GM12878 (cell line): Measurements from ENCODE around the gene SMIM1. TPM values are rescaled to one million over a fixed set of nuclear protein-coding genes. Genes with fewer than 3 reads are reported as not detected.

Experiments
- GABPA ChIP-seq: IDR thresholded peaks from 2 replicates; pipeline ENCODE4 v1.6.1; 2014; ENCODE audit warnings: antibody characterized with exemption, low read depth, mild to moderate bottlenecking, inconsistent platforms
- IRF5 ChIP-seq: fragments of 450-650 bp; IDR thresholded peaks from 2 replicates; pipeline ENCODE4 v1.6.1; 2017; ENCODE audit warnings: borderline replicate concordance
- NKRF ChIP-seq: fragments of 450-650 bp; conservative IDR thresholded peaks from 2 replicates; pipeline ENCODE4 v1.6.1; 2017; ENCODE audit warnings: mild to moderate bottlenecking, moderate library complexity
- NR2C1 ChIP-seq: fragments of 450-650 bp; IDR thresholded peaks from 2 replicates; pipeline ENCODE4 v1.6.1; 2017; ENCODE audit warnings: antibody characterized with exemption, mild to moderate bottlenecking, moderate library complexity
- NR2F1 ChIP-seq: fragments of 450-650 bp; conservative IDR thresholded peaks from 2 replicates; pipeline ENCODE4 v1.6.1; 2017; ENCODE audit warnings: mild to moderate bottlenecking
- POLR2AphosphoS2 ChIP-seq: IDR thresholded peaks from 2 replicates; pipeline ENCODE4 v1.6.1; 2011; ENCODE audit warnings: low read depth, mild to moderate bottlenecking, low read length, improper control_type of control experiment, moderate library complexity
- RUNX3 ChIP-seq: IDR thresholded peaks from 2 replicates; pipeline ENCODE4 v1.6.1; 2012; ENCODE audit warnings: low read length, inconsistent platforms
- SPI1 ChIP-seq: IDR thresholded peaks from 2 replicates; pipeline ENCODE4 v1.6.1; 2011; ENCODE audit warnings: low read depth, mild to moderate bottlenecking, low read length, moderate library complexity, borderline replicate concordance; ENCODE audit not compliant: insufficient read depth
- polyA plus RNA-seq, 11 experiments: library from polyadenylated mRNA; depleted of rRNA in 4 of 11; unstranded in 6 of 11; stranded (reverse) in 5 of 11; fragments of >200 nt; fragmentation: Nextera tagmentation in 4 of 11; fragmentation: Illumina TruSeq in 1 of 11; extraction: Ambion mirVana in 4 of 11; extraction: Trizol in 1 of 11; gene quantifications; 1 replicate in 1 of 11; 2 replicates in 10 of 11; pipeline versions ENCODE4 v1.2.1 to v1.2.3, GENCODE V29; 2011 to 2016; ENCODE audit warnings: inconsistent platforms in 2 of 11, missing spikeins in 2 of 11, low read depth in 1 of 11
- total RNA-seq, 4 experiments: library from RNA; depleted of rRNA in 3 of 4; stranded (reverse); fragments of >200 nt in 3 of 4; fragmentation: Illumina TruSeq in 1 of 4; extraction: Trizol in 1 of 4; gene quantifications; 2 replicates each; pipeline versions ENCODE4 v1.2.1 to v1.2.3, GENCODE V29; 2013 to 2021
- TF ChIP-seq, protein P1 (sequence below): IDR thresholded peaks from 2 replicates; pipeline ENCODE4 v1.6.1; 2012; ENCODE audit warnings: low read depth, low read length, improper control_type of control experiment
- TF ChIP-seq, protein P2 (sequence below): fragments of 450-650 bp; IDR thresholded peaks from 2 replicates; pipeline ENCODE4 v1.6.1; 2016; ENCODE audit warnings: mild to moderate bottlenecking
- TF ChIP-seq, protein P3 (sequence below): IDR thresholded peaks from 2 replicates; pipeline ENCODE4 v1.6.1; 2012; ENCODE audit warnings: low read depth, low read length, improper control_type of control experiment

The SMIM1 gene
- total and polyA plus RNA-seq, 10 of the 15 experiments (the other 5 are each of a cell fraction or from before 2014, with no cell fraction given): 0.30 to 0.37 TPM; not detected in 8

- no peak for TF ChIP-seq IRF5
- TF ChIP-seq, protein P1, sequence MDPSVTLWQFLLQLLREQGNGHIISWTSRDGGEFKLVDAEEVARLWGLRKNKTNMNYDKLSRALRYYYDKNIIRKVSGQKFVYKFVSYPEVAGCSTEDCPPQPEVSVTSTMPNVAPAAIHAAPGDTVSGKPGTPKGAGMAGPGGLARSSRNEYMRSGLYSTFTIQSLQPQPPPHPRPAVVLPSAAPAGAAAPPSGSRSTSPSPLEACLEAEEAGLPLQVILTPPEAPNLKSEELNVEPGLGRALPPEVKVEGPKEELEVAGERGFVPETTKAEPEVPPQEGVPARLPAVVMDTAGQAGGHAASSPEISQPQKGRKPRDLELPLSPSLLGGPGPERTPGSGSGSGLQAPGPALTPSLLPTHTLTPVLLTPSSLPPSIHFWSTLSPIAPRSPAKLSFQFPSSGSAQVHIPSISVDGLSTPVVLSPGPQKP: peak; percentile 94
- TF ChIP-seq POLR2AphosphoS2: 0 out of 2 replicates have a peak, but pooled peaks have one; percentile 42
- TF ChIP-seq NR2C1: peak; percentile 96
- TF ChIP-seq SPI1: no peak
- TF ChIP-seq GABPA: peak; percentile 89
- TF ChIP-seq NR2F1: 0 out of 2 replicates have a peak, but pooled peaks have one; percentile 29
- TF ChIP-seq RUNX3: peak; percentile 63
- peak; percentile 67; the same call in 1 of the 2 replicates for TF ChIP-seq NKRF
- TF ChIP-seq, protein P2, sequence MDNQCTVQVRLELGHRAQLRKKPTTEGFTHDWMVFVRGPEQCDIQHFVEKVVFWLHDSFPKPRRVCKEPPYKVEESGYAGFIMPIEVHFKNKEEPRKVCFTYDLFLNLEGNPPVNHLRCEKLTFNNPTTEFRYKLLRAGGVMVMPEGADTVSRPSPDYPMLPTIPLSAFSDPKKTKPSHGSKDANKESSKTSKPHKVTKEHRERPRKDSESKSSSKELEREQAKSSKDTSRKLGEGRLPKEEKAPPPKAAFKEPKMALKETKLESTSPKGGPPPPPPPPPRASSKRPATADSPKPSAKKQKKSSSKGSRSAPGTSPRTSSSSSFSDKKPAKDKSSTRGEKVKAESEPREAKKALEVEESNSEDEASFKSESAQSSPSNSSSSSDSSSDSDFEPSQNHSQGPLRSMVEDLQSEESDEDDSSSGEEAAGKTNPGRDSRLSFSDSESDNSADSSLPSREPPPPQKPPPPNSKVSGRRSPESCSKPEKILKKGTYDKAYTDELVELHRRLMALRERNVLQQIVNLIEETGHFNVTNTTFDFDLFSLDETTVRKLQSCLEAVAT: no peak
- TF ChIP-seq, protein P3, sequence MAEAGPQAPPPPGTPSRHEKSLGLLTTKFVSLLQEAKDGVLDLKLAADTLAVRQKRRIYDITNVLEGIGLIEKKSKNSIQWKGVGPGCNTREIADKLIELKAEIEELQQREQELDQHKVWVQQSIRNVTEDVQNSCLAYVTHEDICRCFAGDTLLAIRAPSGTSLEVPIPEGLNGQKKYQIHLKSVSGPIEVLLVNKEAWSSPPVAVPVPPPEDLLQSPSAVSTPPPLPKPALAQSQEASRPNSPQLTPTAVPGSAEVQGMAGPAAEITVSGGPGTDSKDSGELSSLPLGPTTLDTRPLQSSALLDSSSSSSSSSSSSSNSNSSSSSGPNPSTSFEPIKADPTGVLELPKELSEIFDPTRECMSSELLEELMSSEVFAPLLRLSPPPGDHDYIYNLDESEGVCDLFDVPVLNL: peak; percentile 44; the same call in 1 of the 2 replicates
Observed at GRCh38 chr1:3746830-3747521, 25.6 kb upstream of the SMIM1 start (continued).
